CD4-positive, alpha-beta T cell (primary cell): ENCODE data around the gene CDK5R2. TPM values are rescaled to one million over a fixed set of nuclear protein-coding genes. Genes with fewer than 3 reads are reported as not detected.

ENCODE experiments used
- ATAC-seq: fragments of 200-7000 bp; cut with Tn5 transposase; one replicate; pipeline ENCODE4 v1.10.0; 2022; ENCODE audit warnings: mild to moderate bottlenecking; ENCODE audit not compliant: poor library complexity
- CTCF ChIA-PET: fragments of 350-600 bp; sonication (Branson Sonifier 250); formaldehyde crosslinking; loops from one replicate; lab custom pipeline; 2021; ENCODE audit warnings: antibody characterized with exemption, inconsistent platforms; lab: Charles Lee
- POLR2A ChIA-PET: fragments of 350-600 bp; sonication (Branson Sonifier 250); formaldehyde crosslinking; loops from one replicate; lab custom pipeline; 2021; ENCODE audit warnings: antibody characterized with exemption, inconsistent platforms; lab: Charles Lee
- DNase-seq, 14 experiments: peaks; one replicate each; pipeline ENCODE4 v3.0.0-alpha.2; 2013 to 2020; ENCODE audit warnings: mixed read lengths in 2 of 14
- H3K27ac ChIP-seq, 2 donors: one replicate each; pipeline versions ENCODE4 v1.5.1 to v1.7.0; 2013; ENCODE audit warnings: low read length in 2 of 2, low read depth in 1 of 2, mild to moderate bottlenecking in 1 of 2
- H3K27me3 ChIP-seq, 2 experiments: 1 replicate in 1 of 2; 2 replicates in 1 of 2; pipeline versions ENCODE4 v1.6.1 to v1.7.0; 2013; ENCODE audit warnings: low read length in 2 of 2, control low read depth in 1 of 2, mild to moderate bottlenecking in 1 of 2, moderate library complexity in 1 of 2; ENCODE audit not compliant: insufficient read depth in 2 of 2, control insufficient read depth in 1 of 2
- H3K36me3 ChIP-seq: one replicate; pipeline ENCODE4 v1.6.1; 2013; ENCODE audit warnings: low read length, control low read depth; ENCODE audit not compliant: insufficient read depth
- H3K4me1 ChIP-seq: one replicate; pipeline ENCODE4 v1.6.1; 2013; ENCODE audit warnings: low read length, control low read depth; ENCODE audit not compliant: insufficient read depth
- H3K4me3 ChIP-seq: one replicate; pipeline ENCODE4 v1.5.1; 2013; ENCODE audit warnings: mild to moderate bottlenecking, low read length, moderate library complexity
- H3K9me3 ChIP-seq, 2 experiments: 1 replicate in 1 of 2; 2 replicates in 1 of 2; pipeline versions ENCODE4 v1.6.1 to v1.7.0; 2013; ENCODE audit warnings: low read length in 2 of 2, mild to moderate bottlenecking in 2 of 2, control low read depth in 1 of 2, moderate library complexity in 1 of 2; ENCODE audit not compliant: control insufficient read depth in 1 of 2, insufficient read depth in 1 of 2
- H3K27ac Mint-ChIP-seq: one replicate; pipeline ENCODE4 v1.8.0; 2020; ENCODE audit warnings: mixed read lengths
- H3K27me3 Mint-ChIP-seq: one replicate; pipeline ENCODE4 v1.8.0; 2021; ENCODE audit warnings: mixed read lengths
- H3K36me3 Mint-ChIP-seq: one replicate; pipeline ENCODE4 v1.8.0; 2021; ENCODE audit warnings: low read depth, mixed read lengths
- H3K4me1 Mint-ChIP-seq: one replicate; pipeline ENCODE4 v1.8.0; 2021; ENCODE audit warnings: low read depth, mixed read lengths
- H3K4me3 Mint-ChIP-seq: one replicate; pipeline ENCODE4 v1.8.0; 2020; ENCODE audit warnings: mild to moderate bottlenecking, mixed read lengths
- H3K9me3 Mint-ChIP-seq: one replicate; pipeline ENCODE4 v1.8.0; 2020; ENCODE audit warnings: mixed read lengths
- intact Hi-C, 2 experiments: fragments of 100-400 bp; cut with DNase I in 1 of 2; cut with micrococcal nuclease in 1 of 2; formaldehyde crosslinking; loops; one replicate each; pipeline versions ENCODE4 v1.15.1 to v1.9.0; 2023 to 2025; cut with DNase I, micrococcal nuclease
- total RNA-seq, 174 experiments: library from RNA in 2 of 174; stranded (reverse) in 2 of 174; gene quantifications; one replicate each; pipeline ENCODE4 v1.2.3 and lab custom pipeline; 2021 to 2026
- TF ChIP-seq, protein P1 (sequence below): fragments of 200-600 bp; IDR thresholded peaks from one replicate; pipeline ENCODE4 v1.8.0; 2022; ENCODE audit warnings: antibody characterized with exemption, mild to moderate bottlenecking

Gene CDK5R2
- total RNA-seq, 2 experiments from 2014 or later, result not detected

DNA sequence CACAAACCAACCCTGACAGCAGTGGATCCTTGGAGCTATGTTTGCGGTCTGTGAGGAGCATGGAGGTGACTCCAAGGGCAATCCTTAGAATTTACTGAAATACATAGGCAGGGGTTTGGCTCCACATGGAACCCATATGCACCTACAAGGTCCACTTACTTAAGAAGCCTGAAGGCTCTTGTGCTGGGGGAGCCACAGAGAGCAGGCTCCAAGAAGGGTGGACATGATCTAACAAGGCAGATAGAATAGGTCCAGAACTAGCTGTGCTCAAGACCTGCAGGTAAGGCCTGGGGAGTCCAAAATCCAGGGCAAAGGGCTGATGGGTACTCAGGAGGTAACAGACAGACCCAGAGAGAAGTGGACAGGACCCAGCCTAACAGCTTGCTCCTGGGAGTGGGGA is 1.2 kb upstream of the CDK5R2 start:
- DNase-seq, result no peak
- Histone ChIP-seq H3K27ac (no peak overlapping the region), H3K27me3 (peaks cover 53 to 79% of the 10 kb centered on the region in 2 experiments), H3K4me1 (peaks cover 32% of the 10 kb centered on the region), H3K9me3 (peaks cover 0 to 30% of the 10 kb centered on the region in 2 experiments), H3K36me3 (no peaks in the 10 kb centered on the region), H3K4me3 (no peak overlapping the region)
- Mint-ChIP-seq H3K36me3 (no peaks in the 10 kb centered on the region), H3K27ac (no peak overlapping the region), H3K4me3 (peak overlapping the region; percentile 16), H3K4me1 (peaks cover 13% of the 10 kb centered on the region), H3K9me3 (no peaks in the 10 kb centered on the region), H3K27me3 (peaks cover 88% of the 10 kb centered on the region)
- ChIA-PET CTCF (no interaction called here), POLR2A (no interaction called here)
- intact Hi-C loops, result no loop called here
- ATAC-seq, result no peak
- TF ChIP-seq, protein P1, sequence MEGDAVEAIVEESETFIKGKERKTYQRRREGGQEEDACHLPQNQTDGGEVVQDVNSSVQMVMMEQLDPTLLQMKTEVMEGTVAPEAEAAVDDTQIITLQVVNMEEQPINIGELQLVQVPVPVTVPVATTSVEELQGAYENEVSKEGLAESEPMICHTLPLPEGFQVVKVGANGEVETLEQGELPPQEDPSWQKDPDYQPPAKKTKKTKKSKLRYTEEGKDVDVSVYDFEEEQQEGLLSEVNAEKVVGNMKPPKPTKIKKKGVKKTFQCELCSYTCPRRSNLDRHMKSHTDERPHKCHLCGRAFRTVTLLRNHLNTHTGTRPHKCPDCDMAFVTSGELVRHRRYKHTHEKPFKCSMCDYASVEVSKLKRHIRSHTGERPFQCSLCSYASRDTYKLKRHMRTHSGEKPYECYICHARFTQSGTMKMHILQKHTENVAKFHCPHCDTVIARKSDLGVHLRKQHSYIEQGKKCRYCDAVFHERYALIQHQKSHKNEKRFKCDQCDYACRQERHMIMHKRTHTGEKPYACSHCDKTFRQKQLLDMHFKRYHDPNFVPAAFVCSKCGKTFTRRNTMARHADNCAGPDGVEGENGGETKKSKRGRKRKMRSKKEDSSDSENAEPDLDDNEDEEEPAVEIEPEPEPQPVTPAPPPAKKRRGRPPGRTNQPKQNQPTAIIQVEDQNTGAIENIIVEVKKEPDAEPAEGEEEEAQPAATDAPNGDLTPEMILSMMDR, result no peak

DNA sequence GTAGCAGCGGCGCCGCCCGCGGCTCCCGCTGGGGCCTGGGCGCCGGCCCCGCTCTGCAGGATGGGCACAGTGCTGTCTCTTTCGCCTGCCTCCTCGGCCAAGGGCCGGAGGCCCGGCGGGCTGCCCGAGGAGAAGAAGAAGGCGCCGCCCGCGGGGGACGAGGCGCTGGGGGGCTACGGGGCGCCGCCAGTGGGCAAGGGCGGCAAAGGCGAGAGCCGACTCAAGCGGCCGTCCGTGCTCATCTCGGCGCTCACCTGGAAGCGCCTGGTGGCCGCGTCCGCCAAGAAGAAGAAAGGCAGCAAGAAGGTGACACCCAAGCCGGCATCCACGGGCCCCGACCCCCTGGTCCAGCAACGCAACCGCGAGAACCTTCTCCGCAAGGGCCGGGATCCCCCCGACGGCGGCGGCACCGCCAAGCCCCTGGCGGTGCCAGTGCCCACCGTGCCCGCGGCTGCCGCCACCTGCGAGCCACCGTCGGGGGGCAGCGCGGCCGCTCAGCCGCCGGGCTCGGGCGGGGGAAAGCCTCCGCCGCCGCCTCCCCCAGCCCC is 369 bp downstream of the CDK5R2 start:
- Mint-ChIP-seq H3K4me3 (no peak overlapping the region), H3K27me3 (peaks cover 88% of the 10 kb centered on the region), H3K4me1 (peaks cover 13% of the 10 kb centered on the region), H3K36me3 (no peaks in the 10 kb centered on the region), H3K9me3 (no peaks in the 10 kb centered on the region), H3K27ac (no peak overlapping the region)
- ChIA-PET POLR2A (no interaction called here), CTCF (interaction anchor here (1.2 kb wide), 1 partner anchor 112 kb away, joined by 3 read pairs; no protein-coding TSS in a partner anchor)
- H3K4me1 ChIP-seq, result peaks cover 32% of the 10 kb centered on the region
- DNase-seq (peak in 1 of 14 experiments; percentile 16), ATAC-seq (no peak)
- H3K4me3 ChIP-seq, result no peak overlapping the region
- H3K36me3 ChIP-seq, result no peaks in the 10 kb centered on the region
- intact Hi-C loops, result loop anchor here in 1 of 2 experiments (10.0 kb wide), 1 partner anchor 345 kb away; the partner anchor contains the start of gene PTPRN
- TF ChIP-seq, protein P1, result no peak
- H3K9me3 ChIP-seq, result peaks cover 0 to 32% of the 10 kb centered on the region in 2 experiments
- H3K27me3 ChIP-seq, result peaks cover 62 to 86% of the 10 kb centered on the region in 2 experiments
- H3K27ac ChIP-seq, result no peak overlapping the region

DNA sequence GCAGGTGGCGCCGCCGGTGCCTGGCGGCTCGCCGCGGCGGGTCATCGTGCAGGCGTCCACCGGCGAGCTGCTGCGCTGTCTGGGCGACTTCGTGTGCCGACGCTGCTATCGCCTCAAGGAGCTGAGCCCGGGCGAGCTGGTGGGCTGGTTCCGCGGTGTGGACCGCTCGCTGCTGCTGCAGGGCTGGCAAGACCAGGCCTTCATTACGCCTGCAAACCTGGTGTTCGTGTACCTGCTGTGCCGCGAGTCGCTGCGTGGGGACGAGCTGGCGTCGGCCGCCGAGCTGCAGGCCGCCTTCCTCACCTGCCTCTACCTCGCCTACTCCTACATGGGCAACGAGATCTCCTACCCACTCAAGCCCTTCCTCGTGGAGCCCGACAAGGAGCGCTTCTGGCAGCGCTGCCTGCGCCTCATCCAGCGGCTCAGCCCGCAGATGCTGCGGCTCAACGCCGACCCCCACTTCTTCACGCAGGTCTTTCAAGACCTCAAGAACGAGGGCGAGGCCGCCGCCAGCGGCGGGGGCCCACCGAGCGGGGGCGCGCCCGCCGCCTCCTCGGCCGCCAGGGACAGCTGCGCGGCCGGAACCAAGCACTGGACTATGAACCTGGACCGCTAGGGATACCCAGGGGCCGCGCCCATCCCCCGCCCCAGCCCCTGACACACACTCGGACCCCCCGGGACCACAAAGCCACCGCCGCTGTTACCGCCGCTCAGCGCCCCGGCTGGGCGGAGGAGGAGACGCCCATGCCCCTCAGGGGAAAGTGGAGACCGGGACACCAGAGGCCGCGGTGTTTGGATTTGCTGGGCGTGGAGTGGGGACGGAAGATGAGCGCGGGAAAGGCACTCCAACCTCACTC is 1.1 kb downstream of the CDK5R2 start:
- POLR2A ChIA-PET, result no interaction called here

More for the DNA sequence above, 1.1 kb downstream of the CDK5R2 start:
- Mint-ChIP-seq H3K27me3 (peaks cover 87% of the 10 kb centered on the region), H3K4me1 (peaks cover 13% of the 10 kb centered on the region), H3K27ac (no peak overlapping the region), H3K9me3 (no peaks in the 10 kb centered on the region), H3K36me3 (no peaks in the 10 kb centered on the region), H3K4me3 (peak overlapping the region; percentile 34)
- DNase-seq (peak in 2 of 14 experiments; percentile 13 to 21), ATAC-seq (no peak)
- no peak overlapping the region for H3K27ac ChIP-seq
- intact Hi-C loops, result loop anchor here in 1 of 2 experiments (10.0 kb wide), 1 partner anchor 344 kb away; the partner anchor contains the start of gene PTPRN
- no peaks in the 10 kb centered on the region for H3K36me3 ChIP-seq
- H3K27me3 ChIP-seq, result peaks cover 57 to 87% of the 10 kb centered on the region in 2 experiments
- TF ChIP-seq, protein P1, result no peak
- H3K4me3 ChIP-seq, result no peak overlapping the region
- peaks cover 0 to 32% of the 10 kb centered on the region in 2 experiments for H3K9me3 ChIP-seq
- H3K4me1 ChIP-seq, result peaks cover 32% of the 10 kb centered on the region
- CTCF ChIA-PET, result no interaction called here
